Lung (tissue), 12 donors: ENCODE measurements around the gene MSMB. TPM values are rescaled to one million over a fixed set of nuclear protein-coding genes. Genes with fewer than 3 reads are reported as not detected.

ENCODE experiments used
- ATAC-seq: fragments of 200-7000 bp; cut with Tn5 transposase; one replicate; pipeline ENCODE4 v1.9.1; 2020; ENCODE audit warnings: moderate number of reproducible peaks; ENCODE audit not compliant: insufficient read depth, low FRiP score
- DNase-seq, 3 donors: peaks; one replicate each; pipeline ENCODE4 v3.0.0-alpha.2; 2013 to 2017
- H3K27ac ChIP-seq, 2 donors: one replicate each; pipeline ENCODE4 v1.5.1; 2013; ENCODE audit warnings: mild to moderate bottlenecking in 2 of 2, moderate library complexity in 2 of 2, control low read depth in 1 of 2, inconsistent platforms in 1 of 2, low read depth in 1 of 2, low read length in 1 of 2
- H3K27me3 ChIP-seq, 3 donors: one replicate each; pipeline ENCODE4 v1.5.1; 2013; ENCODE audit warnings: low read length in 2 of 3; ENCODE audit not compliant: control insufficient read depth in 3 of 3, insufficient read depth in 3 of 3
- H3K36me3 ChIP-seq, 4 donors: one replicate each; pipeline ENCODE4 v1.5.1; 2013; ENCODE audit warnings: low read length in 4 of 4, mild to moderate bottlenecking in 1 of 4, moderate library complexity in 1 of 4; ENCODE audit not compliant: control insufficient read depth in 4 of 4, insufficient read depth in 4 of 4
- H3K4me1 ChIP-seq, 5 donors: one replicate each; pipeline ENCODE4 v1.5.1; 2013; ENCODE audit warnings: low read length in 5 of 5, mild to moderate bottlenecking in 2 of 5, moderate library complexity in 1 of 5; ENCODE audit not compliant: control insufficient read depth in 5 of 5, insufficient read depth in 5 of 5
- H3K4me3 ChIP-seq: one replicate; pipeline ENCODE4 v1.5.1; 2013; ENCODE audit warnings: mild to moderate bottlenecking, control low read depth, moderate library complexity
- H3K9ac ChIP-seq, 2 donors: one replicate each; pipeline ENCODE4 v1.5.1; 2013; ENCODE audit warnings: low read length in 2 of 2, control low read depth in 1 of 2; ENCODE audit not compliant: insufficient read depth in 1 of 2
- H3K9me3 ChIP-seq, 4 donors: one replicate each; pipeline ENCODE4 v1.5.1; 2013; ENCODE audit warnings: low read length in 3 of 4, mild to moderate bottlenecking in 1 of 4, moderate library complexity in 1 of 4; ENCODE audit not compliant: control insufficient read depth in 4 of 4, insufficient read depth in 3 of 4
- WGBS, 2 donors: extraction: QIAGEN DNeasy Blood & Tissue Kit; methylation state at CpG; one replicate each; pipeline ENCODE4 v1.1.7; 2013; 5-methylcytosine and 5-hydroxymethylcytosine counted together
- polyA plus RNA-seq, 2 donors: library from polyadenylated mRNA; stranded (reverse); fragments of 200-250 nt; gene quantifications; one replicate each; pipeline ENCODE4 v1.2.1, GENCODE V29; 2013
- total RNA-seq, 2 donors: library from RNA; depleted of rRNA in 1 of 2; stranded (reverse); fragments of >200 nt in 1 of 2; gene quantifications; one replicate each; pipeline ENCODE4 v1.2.1, GENCODE V29; 2014 to 2021
- TF ChIP-seq, protein P1 (sequence below): IDR thresholded peaks from 2 replicates; pipeline ENCODE4 v1.5.1; 2012; ENCODE audit warnings: mild to moderate bottlenecking; ENCODE audit errors: control extremely low read depth, extremely low read depth
- donor health status: control.
- donor health status: control.
- donor health status: Bipolar disorder and iron deficiency.
- donor health status: healthy.
- donor health status: DM: yes; HTN: yes; CAD: no.

The MSMB gene
- total and polyA plus RNA-seq, 4 donors = 0.64 to 62.7 (median 18.5) TPM; not detected in 1

DNA sequence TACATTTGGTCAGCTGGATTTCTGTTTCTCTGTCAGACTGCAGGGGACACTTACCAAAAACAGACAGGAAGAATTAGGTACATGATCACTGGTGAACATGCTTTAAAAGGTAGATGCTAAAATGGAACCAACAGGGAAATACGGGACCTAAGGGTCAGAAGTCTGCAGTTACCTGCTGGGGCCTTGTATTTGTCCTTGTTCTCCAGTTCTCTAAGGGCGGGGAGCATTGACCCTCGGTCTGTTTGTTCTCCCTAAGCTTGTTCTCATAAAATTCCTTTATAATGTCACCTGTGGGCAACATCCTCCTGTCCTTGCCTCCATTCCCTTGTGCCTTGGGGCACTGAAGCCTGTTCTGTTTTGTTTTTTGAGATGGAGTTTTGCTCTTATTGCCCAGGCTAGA lies 29.8 kb upstream of the MSMB start:
- 83 to 92% methylated on average over 3 of the region's 3 CpGs for WGBS, 2 donors
- Histone ChIP-seq H3K27ac (no peak overlapping the region), H3K4me1 (no peaks in the 10 kb centered on the region), H3K9me3 (no peaks in the 10 kb centered on the region), H3K36me3 (no peaks in the 10 kb centered on the region), H3K9ac (no peak overlapping the region), H3K27me3 (no peaks in the 10 kb centered on the region), H3K4me3 (no peak overlapping the region)
- no peak for DNase-seq
- TF ChIP-seq, protein P1, sequence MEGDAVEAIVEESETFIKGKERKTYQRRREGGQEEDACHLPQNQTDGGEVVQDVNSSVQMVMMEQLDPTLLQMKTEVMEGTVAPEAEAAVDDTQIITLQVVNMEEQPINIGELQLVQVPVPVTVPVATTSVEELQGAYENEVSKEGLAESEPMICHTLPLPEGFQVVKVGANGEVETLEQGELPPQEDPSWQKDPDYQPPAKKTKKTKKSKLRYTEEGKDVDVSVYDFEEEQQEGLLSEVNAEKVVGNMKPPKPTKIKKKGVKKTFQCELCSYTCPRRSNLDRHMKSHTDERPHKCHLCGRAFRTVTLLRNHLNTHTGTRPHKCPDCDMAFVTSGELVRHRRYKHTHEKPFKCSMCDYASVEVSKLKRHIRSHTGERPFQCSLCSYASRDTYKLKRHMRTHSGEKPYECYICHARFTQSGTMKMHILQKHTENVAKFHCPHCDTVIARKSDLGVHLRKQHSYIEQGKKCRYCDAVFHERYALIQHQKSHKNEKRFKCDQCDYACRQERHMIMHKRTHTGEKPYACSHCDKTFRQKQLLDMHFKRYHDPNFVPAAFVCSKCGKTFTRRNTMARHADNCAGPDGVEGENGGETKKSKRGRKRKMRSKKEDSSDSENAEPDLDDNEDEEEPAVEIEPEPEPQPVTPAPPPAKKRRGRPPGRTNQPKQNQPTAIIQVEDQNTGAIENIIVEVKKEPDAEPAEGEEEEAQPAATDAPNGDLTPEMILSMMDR = no peak
- no peak for ATAC-seq

DNA sequence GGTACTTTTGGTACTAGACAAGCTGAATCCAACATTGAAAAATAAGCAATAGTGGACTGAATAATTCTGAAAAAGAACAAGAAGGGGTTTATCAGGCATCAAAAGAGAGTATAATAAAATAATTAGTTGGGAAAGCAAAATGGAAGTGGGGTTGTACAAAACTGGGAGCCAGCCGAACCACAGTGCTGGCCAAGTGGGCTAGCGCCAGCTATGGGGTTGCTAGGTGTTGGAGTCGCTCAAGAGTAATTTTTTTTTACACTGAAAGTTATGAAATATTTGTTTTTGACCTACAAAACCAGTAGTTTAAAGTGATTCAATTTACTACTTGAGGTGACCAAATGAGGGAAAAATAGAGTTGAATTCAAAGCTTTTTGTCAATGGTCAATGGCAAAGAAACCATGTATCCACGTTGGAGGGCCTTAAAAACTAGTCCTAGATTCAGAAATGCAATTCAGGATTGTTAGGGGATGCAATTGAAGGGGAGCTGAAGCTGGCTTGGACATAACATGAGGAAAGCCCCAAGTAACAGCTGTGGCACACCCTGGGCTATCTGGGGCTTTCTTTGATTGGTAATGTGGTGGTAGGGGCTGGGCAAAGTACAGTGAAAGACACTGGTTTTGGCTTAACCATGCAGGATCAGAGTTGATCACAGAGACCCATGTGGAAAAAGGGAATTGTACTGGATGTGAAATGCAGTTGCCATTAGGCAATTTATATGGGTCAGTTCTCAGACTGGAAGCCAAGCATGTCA lies 28.3 kb upstream of the MSMB start:
- ATAC-seq (no peak), DNase-seq (no peak)
- Histone ChIP-seq H3K36me3 (no peaks in the 10 kb centered on the region), H3K9ac (no peak overlapping the region), H3K27me3 (no peaks in the 10 kb centered on the region), H3K4me1 (no peaks in the 10 kb centered on the region), H3K27ac (no peak overlapping the region), H3K9me3 (no peaks in the 10 kb centered on the region), H3K4me3 (no peak overlapping the region)
- TF ChIP-seq, protein P1 = no peak
- WGBS, 2 donors = 33 to 93% methylated on average over 4 of the region's 4 CpGs

DNA sequence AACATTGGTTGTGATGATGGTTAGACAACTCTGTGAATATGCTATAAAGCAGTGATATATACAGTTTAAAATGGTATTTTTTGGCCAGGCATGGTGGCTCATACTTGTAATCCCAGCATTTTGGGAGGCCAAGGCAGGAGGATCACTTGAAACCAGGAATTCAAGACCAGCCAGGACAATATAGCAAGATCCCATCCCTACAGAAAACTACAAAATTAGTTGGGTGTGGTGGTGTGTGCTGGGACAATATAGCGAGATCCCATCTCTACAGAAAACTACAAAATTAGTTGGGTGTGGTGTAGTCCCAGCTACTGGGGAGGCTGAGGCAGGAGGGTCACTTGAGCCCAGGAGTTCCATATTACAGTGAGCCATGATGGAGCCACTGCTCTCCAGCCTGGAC lies 27.5 kb upstream of the MSMB start:
- WGBS, 2 donors = 100% methylated on average over 1 of the region's 1 CpG
- Histone ChIP-seq H3K9me3 (no peaks in the 10 kb centered on the region), H3K4me3 (no peak overlapping the region), H3K27ac (no peak overlapping the region), H3K4me1 (no peaks in the 10 kb centered on the region), H3K27me3 (no peaks in the 10 kb centered on the region), H3K9ac (no peak overlapping the region), H3K36me3 (no peaks in the 10 kb centered on the region)
- TF ChIP-seq, protein P1 = no peak
- DNase-seq (no peak), ATAC-seq (no peak)

DNA sequence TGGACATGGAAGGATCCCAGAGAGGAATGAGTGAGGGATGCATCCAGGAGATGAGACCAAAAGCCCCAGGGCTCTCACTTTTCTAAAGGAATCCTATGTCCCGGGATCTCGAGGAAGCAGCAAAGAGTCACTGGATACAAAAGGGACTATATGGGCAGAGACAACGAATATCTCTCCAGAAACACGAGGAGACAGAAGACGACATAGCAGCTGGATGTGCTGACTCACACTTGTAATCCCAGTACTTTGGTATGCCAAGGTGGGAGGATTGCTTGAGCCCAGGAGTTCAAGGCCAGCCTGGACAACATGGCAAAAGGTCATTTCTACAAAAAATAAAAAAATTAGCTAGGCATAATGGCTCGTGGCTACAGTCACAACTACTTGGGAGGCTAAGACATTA lies 24.7 kb upstream of the MSMB start:
- no peaks in the 10 kb centered on the region for H3K4me1 ChIP-seq
- ATAC-seq (no peak), DNase-seq (no peak)
- no peak overlapping the region for H3K4me3 ChIP-seq
- H3K9me3 ChIP-seq = no peaks in the 10 kb centered on the region
- no peak overlapping the region for H3K9ac ChIP-seq
- TF ChIP-seq, protein P1 = no peak
- WGBS, 2 donors = 56 to 84% methylated on average over 6 of the region's 6 CpGs
- no peaks in the 10 kb centered on the region for H3K36me3 ChIP-seq
- H3K27me3 ChIP-seq = no peaks in the 10 kb centered on the region
- H3K27ac ChIP-seq = no peak overlapping the region
